Adrenal gland (tissue), 12 donors: ENCODE data around the gene UVSSA. TPM values are rescaled to one million over a fixed set of nuclear protein-coding genes. Genes with fewer than 3 reads are reported as not detected.

ENCODE experiments used
- DNase-seq, 7 donors: peaks; one replicate each; pipeline ENCODE4 v3.0.0-alpha.2; 2019 to 2020
- H3K27ac ChIP-seq, 5 donors: fragments of 200-600 bp; sonication (generic) in 4 of 5; 1 replicate in 3 of 5; 2 replicates in 2 of 5; pipeline versions ENCODE4 v1.5.1 to v1.8.0; 2016 to 2020; ENCODE audit warnings: mild to moderate bottlenecking in 1 of 5
- H3K27me3 ChIP-seq: fragments of 200-600 bp; 2 replicates; pipeline ENCODE4 v1.8.0; 2021
- H3K36me3 ChIP-seq, 2 donors: fragments of 200-600 bp; replicated peaks in 1 of 2; 1 replicate in 1 of 2; 2 replicates in 1 of 2; pipeline versions ENCODE4 v1.5.1 to v1.8.0; 2018 to 2022
- H3K4me1 ChIP-seq, 2 donors: fragments of 200-600 bp; replicated peaks in 1 of 2; 1 replicate in 1 of 2; 2 replicates in 1 of 2; pipeline versions ENCODE4 v1.5.1 to v1.8.0; 2018 to 2021
- H3K4me3 ChIP-seq, 4 donors: fragments of 200-600 bp; sonication (generic) in 3 of 4; one replicate each; pipeline ENCODE4 v1.5.1; 2016 to 2018
- H3K9me3 ChIP-seq, 3 donors: fragments of 200-600 bp; sonication (generic) in 1 of 3; replicated peaks in 1 of 3; 1 replicate in 2 of 3; 2 replicates in 1 of 3; pipeline versions ENCODE4 v1.5.1 to v1.8.0; 2016 to 2021
- CTCF ChIP-seq, 6 experiments: fragments of 450-650 bp in 4 of 6; fragments of 200-600 bp in 2 of 6; sonication (generic) in 1 of 6; IDR thresholded peaks; 1 replicate in 5 of 6; 2 replicates in 1 of 6; pipeline versions ENCODE4 v1.5.1 to v1.8.0; 2016 to 2021; ENCODE audit warnings: antibody characterized with exemption in 6 of 6, mild to moderate bottlenecking in 2 of 6, moderate library complexity in 1 of 6
- POLR2A ChIP-seq, 2 donors: fragments of 450-650 bp; IDR thresholded peaks; one replicate each; pipeline ENCODE4 v1.6.1; 2017; ENCODE audit warnings: antibody characterized with exemption in 2 of 2, mild to moderate bottlenecking in 2 of 2, moderate library complexity in 1 of 2
- WGBS, 4 donors: extraction: QIAGEN DNeasy Blood & Tissue Kit in 2 of 4; methylation state at CpG; one replicate each; pipeline versions ENCODE4 v1.1.5 to v1.1.7; 2013 to 2017; 5-methylcytosine and 5-hydroxymethylcytosine counted together
- intact Hi-C, 2 donors: fragments of 100-400 bp; cut with DNase I; formaldehyde crosslinking; loops; one replicate each; pipeline versions ENCODE4 v1.14.1 to v1.15.0; 2022 to 2023
- polyA plus RNA-seq, 3 donors: library from polyadenylated mRNA; stranded (reverse); fragments of 200-250 nt in 2 of 3; fragments of 350-450 nt in 1 of 3; fragmentation: Illumina TruSeq in 1 of 3; extraction: RNeasy Lipid Tissue Mini Kit (QIAGEN cat#74804) in 1 of 3; gene quantifications; one replicate each; pipeline ENCODE4 v1.2.3, GENCODE V29; 2013 to 2014
- total RNA-seq, 9 donors: library from RNA; depleted of rRNA in 4 of 9; stranded (reverse); fragments of >200 nt in 4 of 9; fragments of 120-200 nt in 1 of 9; fragmentation: NEBNext Ultra II Directional in 1 of 9; extraction: Animal tissue kit (Norgen Biotek cat#: 25700) in 1 of 9; gene quantifications; one replicate each; pipeline versions ENCODE4 v1.1.0 to v1.2.4, GENCODE V29; 2013 to 2023
- donor health status: healthy with polysubstance abuse.
- donor health status: Bipolar disorder and iron deficiency.
- donor health status: DM: yes; HTN: yes; CAD: no.
- donor health status: DM: no; HTN: no; CAD: no.
- donor health status: DM: no; HTN: no; CAD: no.
- donor health status: DM: yes; HTN: yes; CAD: no.

UVSSA gene
- total and polyA plus RNA-seq, 12 donors = 2.9 to 37.4 (median 17.5) TPM

GRCh38 chr4:1354136-1354982, 7.4 kb downstream of the UVSSA start:
- H3K4me3 ChIP-seq = no peak overlapping the region
- TF ChIP-seq POLR2A (IDR thresholded peaks at IDR 0.05) (no peak), CTCF (IDR thresholded peaks at IDR 0.05) (no peak)
- no peaks in the 10 kb centered on the region for H3K9me3 ChIP-seq
- no peak for DNase-seq
- no peaks in the 10 kb centered on the region for H3K27me3 ChIP-seq
- intact Hi-C loops = loop anchor here (2.0 to 10.0 kb wide), 3 partner anchors 107 to 220 kb away; partner anchors contain the start of gene CTBP1 (in 1 of the 2)
- no peak overlapping the region for H3K27ac ChIP-seq
- H3K36me3 ChIP-seq = peaks cover 0 to 27% of the 10 kb centered on the region in 2 donors
- no peaks in the 10 kb centered on the region for H3K4me1 ChIP-seq
- 88 to 92% (median 90%) methylated on average over 18 to 36 of the region's 36 CpGs for WGBS, 4 donors

GRCh38 chr4:1354983-1355275, 7.9 kb downstream of the UVSSA start:
- intact Hi-C loops = loop anchor here (2.0 to 10.0 kb wide), 5 partner anchors 108 to 272 kb away; partner anchors contain the start of gene CTBP1 (in 1 of the 2)
- no peak overlapping the region for H3K4me3 ChIP-seq
- H3K9me3 ChIP-seq = no peaks in the 10 kb centered on the region
- H3K27ac ChIP-seq = no peak overlapping the region
- peaks cover 0 to 22% of the 10 kb centered on the region in 2 donors for H3K36me3 ChIP-seq
- WGBS, 4 donors = 88 to 95% (median 91%) methylated on average over 15 to 18 of the region's 18 CpGs
- no peak for DNase-seq
- peaks cover 1 to 3% of the 10 kb centered on the region in 2 donors for H3K4me1 ChIP-seq
- TF ChIP-seq CTCF (IDR thresholded peaks at IDR 0.05) (no peak), POLR2A (IDR thresholded peaks at IDR 0.05) (no peak)
- no peaks in the 10 kb centered on the region for H3K27me3 ChIP-seq

GRCh38 chr4:1355378-1355777, 8.4 kb downstream of the UVSSA start:
- peaks cover 0 to 18% of the 10 kb centered on the region in 2 donors for H3K36me3 ChIP-seq
- 90 to 100% (median 93%) methylated on average over 2 to 14 of the region's 14 CpGs for WGBS, 4 donors
- no peak overlapping the region for H3K4me3 ChIP-seq
- H3K9me3 ChIP-seq = no peaks in the 10 kb centered on the region
- no peak overlapping the region for H3K27ac ChIP-seq
- no peaks in the 10 kb centered on the region for H3K27me3 ChIP-seq
- intact Hi-C loops = loop anchor here (2.0 to 10.0 kb wide), 4 partner anchors 157 to 272 kb away; no protein-coding TSS in a partner anchor
- no peak for TF ChIP-seq CTCF (IDR thresholded peaks at IDR 0.05)
- no peak for TF ChIP-seq POLR2A (IDR thresholded peaks at IDR 0.05)
- no peak for DNase-seq
- H3K4me1 ChIP-seq = peaks cover 6 to 7% of the 10 kb centered on the region in 2 donors

- H3K36me3 ChIP-seq = peaks cover 0 to 18% of the 10 kb centered on the region in 2 donors
- intact Hi-C loops = loop anchor here (2.0 to 10.0 kb wide), 4 partner anchors 156 to 272 kb away; no protein-coding TSS in a partner anchor
- no peaks in the 10 kb centered on the region for H3K27me3 ChIP-seq
- H3K9me3 ChIP-seq = no peaks in the 10 kb centered on the region
- H3K27ac ChIP-seq = no peak overlapping the region
- DNase-seq = peak; percentile 62 to 84 (median 70)
- no peak for TF ChIP-seq POLR2A (IDR thresholded peaks at IDR 0.05)
- peak; percentile 72 to 83 (median 76) for TF ChIP-seq CTCF (IDR thresholded peaks at IDR 0.05)
- H3K4me3 ChIP-seq = no peak overlapping the region
- 40 to 81% (median 42%) methylated on average over 7 to 28 of the region's 28 CpGs for WGBS, 4 donors
- peaks cover 6 to 16% of the 10 kb centered on the region in 2 donors for H3K4me1 ChIP-seq
These were observed 9.4 kb downstream of the UVSSA start for GRCh38 chr4:1356181-1356998.
